A549 treated with dexamethasone at 1 μM for 4 hours (cell line): Measurements from ENCODE around the gene DACH1. TPM values are rescaled to one million over a fixed set of nuclear protein-coding genes. Genes with fewer than 3 reads are reported as not detected.

Experiments
- total RNA-seq: library from RNA; stranded (reverse); fragments of 200-300 nt; extraction: Qiagen RNA extraction; gene quantifications from 5 replicates; pipeline ENCODE4 v1.2.3, GENCODE V29; 2022

Gene DACH1
- not detected in 5 replicates for total RNA-seq

DNA sequence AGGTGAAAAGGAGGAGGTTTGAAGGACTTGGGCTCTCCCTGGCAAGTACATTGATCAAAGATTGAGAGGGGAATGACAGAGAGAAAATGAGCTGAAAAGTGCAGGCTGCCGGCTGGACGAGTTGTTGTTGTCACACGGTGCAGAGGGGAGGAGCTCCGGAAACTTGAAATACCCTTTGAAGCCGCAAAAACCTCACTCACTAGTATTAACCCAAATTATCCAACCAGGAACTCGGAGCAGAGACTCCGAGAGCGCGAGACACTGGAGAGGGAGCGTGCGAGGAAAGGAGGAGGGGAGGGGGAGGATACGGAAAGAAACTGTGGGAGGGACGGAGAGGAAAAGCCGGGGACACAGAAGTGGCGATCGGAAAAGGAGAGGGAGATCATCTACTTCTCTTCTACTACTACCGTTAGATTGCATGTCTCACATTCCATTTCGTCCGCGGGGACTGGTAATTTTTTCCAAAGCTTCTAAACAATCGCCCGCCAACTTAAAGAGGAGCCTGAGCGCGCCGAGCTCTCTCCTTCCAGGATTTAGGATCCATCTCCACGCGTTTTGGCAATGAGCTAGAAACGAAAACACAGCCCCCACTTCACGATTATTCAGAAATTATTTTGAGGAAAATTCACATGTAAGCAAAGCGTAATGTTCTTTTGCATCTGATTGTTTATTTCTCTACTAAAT is at the start of gene DACH1:
DACH1 (minus strand) TSS at position 74 of the 684 bp plus-strand sequence.

